ENCODE results near the gene OR6J1. TPM values are rescaled to one million over a fixed set of nuclear protein-coding genes. Genes with fewer than 3 reads are reported as not detected.

Gene OR6J1
- total RNA-seq, 1 donor from 2014 or later = not detected

DNA sequence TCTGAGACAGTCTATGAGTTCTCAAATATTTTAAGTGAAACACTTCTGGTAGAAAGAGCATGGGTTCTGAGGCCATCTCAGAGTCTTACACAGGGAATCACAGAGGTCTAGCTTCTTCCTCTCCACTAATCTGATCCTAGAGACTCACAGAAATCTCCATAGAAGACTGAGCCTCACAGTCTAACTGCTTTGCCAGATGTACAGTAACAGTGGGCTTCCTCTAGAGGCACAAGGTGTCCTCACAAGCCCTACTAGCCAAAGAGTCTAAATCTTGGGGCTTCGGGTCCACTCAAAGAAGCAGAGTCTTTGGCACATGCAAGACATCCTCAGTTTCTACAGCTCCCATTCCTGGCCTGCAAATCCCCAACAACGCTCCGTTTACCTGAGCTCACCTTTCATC, 14.1 kb downstream of the OR6J1 start:
- TF ChIP-seq, protein P1, sequence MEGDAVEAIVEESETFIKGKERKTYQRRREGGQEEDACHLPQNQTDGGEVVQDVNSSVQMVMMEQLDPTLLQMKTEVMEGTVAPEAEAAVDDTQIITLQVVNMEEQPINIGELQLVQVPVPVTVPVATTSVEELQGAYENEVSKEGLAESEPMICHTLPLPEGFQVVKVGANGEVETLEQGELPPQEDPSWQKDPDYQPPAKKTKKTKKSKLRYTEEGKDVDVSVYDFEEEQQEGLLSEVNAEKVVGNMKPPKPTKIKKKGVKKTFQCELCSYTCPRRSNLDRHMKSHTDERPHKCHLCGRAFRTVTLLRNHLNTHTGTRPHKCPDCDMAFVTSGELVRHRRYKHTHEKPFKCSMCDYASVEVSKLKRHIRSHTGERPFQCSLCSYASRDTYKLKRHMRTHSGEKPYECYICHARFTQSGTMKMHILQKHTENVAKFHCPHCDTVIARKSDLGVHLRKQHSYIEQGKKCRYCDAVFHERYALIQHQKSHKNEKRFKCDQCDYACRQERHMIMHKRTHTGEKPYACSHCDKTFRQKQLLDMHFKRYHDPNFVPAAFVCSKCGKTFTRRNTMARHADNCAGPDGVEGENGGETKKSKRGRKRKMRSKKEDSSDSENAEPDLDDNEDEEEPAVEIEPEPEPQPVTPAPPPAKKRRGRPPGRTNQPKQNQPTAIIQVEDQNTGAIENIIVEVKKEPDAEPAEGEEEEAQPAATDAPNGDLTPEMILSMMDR (IDR thresholded peaks at IDR 0.05; ENCODE audit: partially characterized antibody, unreplicated experiment) = no peak
- H3K9me3 Mint-ChIP-seq (ENCODE audit: unreplicated experiment) = peaks cover 5% of the 10 kb centered on the region
- H3K27me3 Mint-ChIP-seq (ENCODE audit: unreplicated experiment) = peaks cover 2% of the 10 kb centered on the region
- H3K4me3 Mint-ChIP-seq (ENCODE audit: unreplicated experiment) = no peak overlapping the region
- no peak for DNase-seq
- no peak overlapping the region for H3K27ac Mint-ChIP-seq (ENCODE audit: unreplicated experiment)
- peaks cover 4% of the 10 kb centered on the region for H3K4me1 Mint-ChIP-seq (ENCODE audit: low read depth, unreplicated experiment)
- H3K36me3 Mint-ChIP-seq (ENCODE audit: unreplicated experiment) = peaks cover 21% of the 10 kb centered on the region

DNA sequence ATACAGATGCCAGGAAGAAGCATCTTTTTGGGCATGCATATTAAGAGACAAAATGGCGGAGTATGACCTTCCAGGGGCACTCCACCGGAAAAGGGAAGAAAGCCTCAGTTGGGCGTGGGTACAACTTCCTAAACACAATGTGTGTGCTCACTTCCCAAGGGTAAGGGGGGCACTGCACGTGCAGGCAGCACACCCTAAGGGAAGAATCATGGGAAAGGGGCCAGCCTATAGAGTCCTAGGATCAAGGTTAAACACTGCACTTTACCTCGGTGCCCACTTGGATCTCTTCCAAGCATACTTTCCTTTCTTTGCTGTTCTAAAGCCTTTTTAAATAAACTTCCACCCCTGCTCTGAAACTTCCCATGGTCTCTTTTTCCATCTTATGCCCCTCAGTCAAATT, 14.8 kb downstream of the OR6J1 start:
- no peak for DNase-seq
- Mint-ChIP-seq H3K4me3 (ENCODE audit: unreplicated experiment) (no peak overlapping the region), H3K27ac (ENCODE audit: unreplicated experiment) (no peak overlapping the region), H3K4me1 (ENCODE audit: low read depth, unreplicated experiment) (peaks cover 4% of the 10 kb centered on the region), H3K36me3 (ENCODE audit: unreplicated experiment) (peaks cover 21% of the 10 kb centered on the region), H3K9me3 (ENCODE audit: unreplicated experiment) (peaks cover 5% of the 10 kb centered on the region), H3K27me3 (ENCODE audit: unreplicated experiment) (peaks cover 2% of the 10 kb centered on the region)
- TF ChIP-seq, protein P1 (IDR thresholded peaks at IDR 0.05; ENCODE audit: partially characterized antibody, unreplicated experiment) = no peak

GRCh38 chr14:22627506-22628263, 16.5 kb downstream of the OR6J1 start:
- H3K27ac Mint-ChIP-seq (ENCODE audit: unreplicated experiment) = no peak overlapping the region
- no peak overlapping the region for H3K4me3 Mint-ChIP-seq (ENCODE audit: unreplicated experiment)
- H3K9me3 Mint-ChIP-seq (ENCODE audit: unreplicated experiment) = peaks cover 9% of the 10 kb centered on the region
- peaks cover 2% of the 10 kb centered on the region for H3K27me3 Mint-ChIP-seq (ENCODE audit: unreplicated experiment)
- no peak for DNase-seq
- peaks cover 16% of the 10 kb centered on the region for H3K36me3 Mint-ChIP-seq (ENCODE audit: unreplicated experiment)
- H3K4me1 Mint-ChIP-seq (ENCODE audit: low read depth, unreplicated experiment) = peaks cover 4% of the 10 kb centered on the region
- TF ChIP-seq, protein P1 (IDR thresholded peaks at IDR 0.05; ENCODE audit: partially characterized antibody, unreplicated experiment) = no peak

DNA sequence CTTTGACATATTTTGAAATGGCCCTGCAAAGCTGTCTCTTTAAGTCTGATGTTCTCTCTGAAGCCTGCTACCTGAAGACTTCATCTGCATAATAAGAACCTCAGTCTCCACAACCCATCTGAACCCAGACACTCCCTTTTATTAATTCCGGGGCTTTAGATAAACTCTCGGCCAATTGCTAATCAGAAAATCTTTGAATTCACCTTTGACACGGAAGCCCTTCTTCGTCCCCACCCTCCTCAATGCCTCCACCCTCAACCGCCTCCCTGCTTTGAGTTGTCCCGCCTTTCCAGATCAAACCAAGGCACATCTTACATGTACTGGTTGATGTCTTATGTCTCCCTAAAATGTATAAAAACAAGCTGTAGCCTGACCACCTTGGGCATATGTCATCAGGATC, 17.6 kb downstream of the OR6J1 start:
- Mint-ChIP-seq H3K27ac (ENCODE audit: unreplicated experiment) (no peak overlapping the region), H3K27me3 (ENCODE audit: unreplicated experiment) (no peaks in the 10 kb centered on the region), H3K4me1 (ENCODE audit: low read depth, unreplicated experiment) (peaks cover 4% of the 10 kb centered on the region), H3K9me3 (ENCODE audit: unreplicated experiment) (peaks cover 11% of the 10 kb centered on the region), H3K36me3 (ENCODE audit: unreplicated experiment) (peaks cover 16% of the 10 kb centered on the region), H3K4me3 (ENCODE audit: unreplicated experiment) (no peak overlapping the region)
- TF ChIP-seq, protein P1 (IDR thresholded peaks at IDR 0.05; ENCODE audit: partially characterized antibody, unreplicated experiment) = no peak
- no peak for DNase-seq

- TF ChIP-seq, protein P1 (IDR thresholded peaks at IDR 0.05; ENCODE audit: partially characterized antibody, unreplicated experiment) = no peak
- peaks cover 5% of the 10 kb centered on the region for H3K36me3 Mint-ChIP-seq (ENCODE audit: unreplicated experiment)
- H3K9me3 Mint-ChIP-seq (ENCODE audit: unreplicated experiment) = peaks cover 9% of the 10 kb centered on the region
- peaks cover 2% of the 10 kb centered on the region for H3K27me3 Mint-ChIP-seq (ENCODE audit: unreplicated experiment)
- peaks cover 4% of the 10 kb centered on the region for H3K4me1 Mint-ChIP-seq (ENCODE audit: low read depth, unreplicated experiment)
- no peak overlapping the region for H3K4me3 Mint-ChIP-seq (ENCODE audit: unreplicated experiment)
- no peak overlapping the region for H3K27ac Mint-ChIP-seq (ENCODE audit: unreplicated experiment)
- no peak for DNase-seq
Observed at GRCh38 chr14:22623047-22623446, 21.1 kb downstream of the OR6J1 start.
